Suppressor macrophage (primary cell): ENCODE data around the gene LYSMD4.

Experiments used
- DNase-seq, 4 experiments: peaks; one replicate each; pipeline ENCODE4 v3.0.0-alpha.2; 2020 to 2022

The LYSMD4 gene

GRCh38 chr15:99731336-99732123 lies 1.7 kb downstream of the LYSMD4 start:
- no peak for DNase-seq

GRCh38 chr15:99729920-99730319 lies 3.3 kb downstream of the LYSMD4 start:
- peak in 3 of 4 experiments; percentile 8 to 25 (median 20) for DNase-seq

- no peak for DNase-seq
Measured at GRCh38 chr15:99729327-99729726, 3.9 kb downstream of the LYSMD4 start.

- no peak for DNase-seq
Measured at GRCh38 chr15:99728916-99729315, 4.3 kb downstream of the LYSMD4 start.

- no peak for DNase-seq
Measured at GRCh38 chr15:99727733-99728132, 5.5 kb downstream of the LYSMD4 start.

GRCh38 chr15:99727330-99727729 lies 5.9 kb downstream of the LYSMD4 start:
- DNase-seq: no peak

GRCh38 chr15:99726333-99726732 lies 6.9 kb downstream of the LYSMD4 start:
- DNase-seq: no peak

- no peak for DNase-seq
Measured at GRCh38 chr15:99722406-99722805, 10.8 kb downstream of the LYSMD4 start.

GRCh38 chr15:99721896-99722295 lies 11.3 kb downstream of the LYSMD4 start:
- no peak for DNase-seq

- no peak for DNase-seq
Measured at GRCh38 chr15:99721104-99721778, 12.0 kb downstream of the LYSMD4 start.

- DNase-seq: no peak
Measured at GRCh38 chr15:99720533-99720932, 12.7 kb downstream of the LYSMD4 start.

- peak in 2 of 4 experiments; percentile 19 to 20 for DNase-seq
Measured at GRCh38 chr15:99719096-99719541, 14.1 kb downstream of the LYSMD4 start.

GRCh38 chr15:99718421-99718820 lies 14.8 kb downstream of the LYSMD4 start:
- no peak for DNase-seq

GRCh38 chr15:99717161-99718009 lies 15.9 kb downstream of the LYSMD4 start:
- DNase-seq: no peak

- DNase-seq: no peak
Measured at GRCh38 chr15:99716540-99717095, 16.6 kb downstream of the LYSMD4 start.

- no peak for DNase-seq
Measured at GRCh38 chr15:99712415-99712814, 20.8 kb downstream of the LYSMD4 start.

- DNase-seq: no peak
Measured at GRCh38 chr15:99711625-99712024, 21.6 kb downstream of the LYSMD4 start.

GRCh38 chr15:99709243-99709986 lies 23.8 kb downstream of the LYSMD4 start:
- no peak for DNase-seq

GRCh38 chr15:99708563-99708962 lies 24.7 kb downstream of the LYSMD4 start:
- DNase-seq: peak; percentile 48 to 73 (median 66)

GRCh38 chr15:99707473-99708270 lies 25.6 kb downstream of the LYSMD4 start:
- no peak for DNase-seq
